C4-2B (cell line): Measurements from ENCODE around the gene GPATCH1.

Experiments used
- CTCF ChIP-seq: fragments of 450-650 bp; conservative IDR thresholded peaks from 2 replicates; pipeline ENCODE4 v1.5.1; 2017; ENCODE audit warnings: mild to moderate bottlenecking
- ZFX ChIP-seq: fragments of 450-650 bp; IDR thresholded peaks from 2 replicates; pipeline ENCODE4 v1.6.1; 2017

DNA sequence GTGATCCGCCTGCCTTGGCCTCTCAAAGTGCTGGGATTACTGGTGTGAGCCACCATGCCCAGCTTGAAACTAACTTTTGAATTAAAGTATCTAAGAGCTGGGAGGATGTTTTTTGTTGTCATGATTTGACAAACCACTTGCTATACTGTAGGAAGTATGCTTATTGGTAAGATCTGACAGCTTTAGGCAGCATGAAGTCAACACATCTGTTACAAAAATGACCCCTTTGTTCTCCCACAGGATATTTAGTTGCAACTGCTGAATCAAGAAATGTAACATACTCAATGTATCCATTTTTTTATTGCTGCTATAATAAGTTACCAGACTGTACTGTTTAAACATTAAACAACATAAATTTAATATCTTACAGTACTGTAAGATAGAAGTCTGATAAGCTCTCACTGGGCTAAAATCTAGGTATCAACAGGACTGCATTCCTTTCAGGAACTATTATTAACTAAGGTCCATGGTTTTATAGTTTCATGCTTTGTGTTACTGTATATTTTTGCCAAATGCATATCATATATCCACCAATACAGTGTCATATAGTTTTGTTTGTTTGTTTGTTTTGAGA, 90.3 kb downstream of the GPATCH1 start:
- TF ChIP-seq CTCF (no peak), ZFX (no peak)
